ENCODE results near the gene KRT84. TPM values are rescaled to one million over a fixed set of nuclear protein-coding genes. Genes with fewer than 3 reads are reported as not detected.

Gene KRT84
- total RNA-seq, 4 donors from 2014 or later = not detected

GRCh38 chr12:52400906-52401305 is 15.5 kb upstream of the KRT84 start:
- Histone ChIP-seq H3K36me3 (no peaks in the 10 kb centered on the region), H3K4me3 (replicated peaks in 1 of 3) (no peak overlapping the region), H3K9me3 (no peaks in the 10 kb centered on the region), H3K4me1 (no peaks in the 10 kb centered on the region), H3K27me3 (no peaks in the 10 kb centered on the region), H3K27ac (no peak overlapping the region)
- intact Hi-C loops (cut with DNase I) = no loop called here
- WGBS, 2 donors = 83 to 91% methylated on average over 9 of the region's 9 CpGs
- DNase-seq = no peak
- TF ChIP-seq POLR2A (IDR thresholded peaks at IDR 0.05) (no peak), CTCF (IDR thresholded peaks at IDR 0.05) (no peak)

DNA sequence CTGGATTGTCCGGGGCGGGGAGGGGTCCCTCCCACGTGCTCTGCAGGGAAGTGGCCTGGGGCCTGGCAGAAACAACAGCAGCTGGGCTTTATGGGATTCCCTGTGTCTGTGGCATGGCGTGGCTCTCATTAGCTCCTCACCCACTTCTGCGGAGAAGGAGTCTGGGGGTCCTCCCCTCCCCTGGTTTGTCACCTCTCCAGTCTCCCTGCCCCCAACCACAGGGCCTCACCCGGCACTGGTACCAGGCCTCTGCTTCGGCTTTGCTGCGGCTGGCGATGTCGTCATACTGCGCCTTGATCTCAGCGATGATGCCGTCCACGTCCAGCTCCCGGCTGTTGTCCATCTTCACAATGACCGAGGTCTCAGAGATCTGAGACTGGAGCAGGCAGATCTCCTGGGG is 14.3 kb upstream of the KRT84 start:
- no peak for DNase-seq
- H3K4me1 ChIP-seq = no peaks in the 10 kb centered on the region
- H3K36me3 ChIP-seq = no peaks in the 10 kb centered on the region
- no peaks in the 10 kb centered on the region for H3K9me3 ChIP-seq
- WGBS, 2 donors = 95 to 97% methylated on average over 13 to 16 of the region's 16 CpGs
- H3K27me3 ChIP-seq = no peaks in the 10 kb centered on the region
- intact Hi-C loops (cut with DNase I) = no loop called here
- TF ChIP-seq POLR2A (IDR thresholded peaks at IDR 0.05) = no peak
- TF ChIP-seq CTCF (IDR thresholded peaks at IDR 0.05) = no peak
- H3K4me3 ChIP-seq (replicated peaks in 1 of 3) = no peak overlapping the region
- H3K27ac ChIP-seq = no peak overlapping the region

DNA sequence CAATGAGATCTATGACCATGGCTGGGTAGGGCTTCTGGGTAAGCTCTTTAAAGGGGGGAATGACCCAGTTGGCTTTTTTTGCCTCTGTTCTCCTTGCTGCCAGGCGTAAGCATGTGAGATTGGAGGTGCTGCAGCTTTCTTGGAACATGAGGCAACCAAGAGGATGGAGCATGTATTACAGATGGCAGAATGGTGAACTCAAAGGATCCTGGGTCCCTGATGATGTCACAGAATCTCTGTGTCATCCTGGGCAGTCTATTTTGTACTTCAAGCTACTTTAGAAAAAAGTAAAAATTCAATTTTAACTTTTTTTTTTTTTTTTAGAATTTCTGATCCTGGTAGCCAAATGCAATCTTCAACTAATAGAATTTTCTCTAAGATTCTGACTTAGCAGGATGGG is 12.7 kb upstream of the KRT84 start:
- H3K27me3 ChIP-seq = no peaks in the 10 kb centered on the region
- TF ChIP-seq CTCF (IDR thresholded peaks at IDR 0.05) = no peak
- TF ChIP-seq POLR2A (IDR thresholded peaks at IDR 0.05) = no peak
- no peak overlapping the region for H3K4me3 ChIP-seq (replicated peaks in 1 of 3)
- 88 to 93% methylated on average over 1 of the region's 1 CpG for WGBS, 2 donors
- no peaks in the 10 kb centered on the region for H3K36me3 ChIP-seq
- no peak overlapping the region for H3K27ac ChIP-seq
- no peaks in the 10 kb centered on the region for H3K4me1 ChIP-seq
- H3K9me3 ChIP-seq = no peaks in the 10 kb centered on the region
- intact Hi-C loops (cut with DNase I) = no loop called here
- DNase-seq = no peak

GRCh38 chr12:52396656-52397055 is 11.2 kb upstream of the KRT84 start:
- H3K9me3 ChIP-seq = no peaks in the 10 kb centered on the region
- intact Hi-C loops (cut with DNase I) = no loop called here
- no peak for DNase-seq
- no peak overlapping the region for H3K27ac ChIP-seq
- no peaks in the 10 kb centered on the region for H3K36me3 ChIP-seq
- WGBS, 2 donors = 77 to 93% methylated on average over 8 of the region's 8 CpGs
- no peak overlapping the region for H3K4me3 ChIP-seq (replicated peaks in 1 of 3)
- H3K27me3 ChIP-seq = no peaks in the 10 kb centered on the region
- peaks cover 0 to 2% of the 10 kb centered on the region in 2 donors for H3K4me1 ChIP-seq
- no peak for TF ChIP-seq POLR2A (IDR thresholded peaks at IDR 0.05)
- no peak for TF ChIP-seq CTCF (IDR thresholded peaks at IDR 0.05)

DNA sequence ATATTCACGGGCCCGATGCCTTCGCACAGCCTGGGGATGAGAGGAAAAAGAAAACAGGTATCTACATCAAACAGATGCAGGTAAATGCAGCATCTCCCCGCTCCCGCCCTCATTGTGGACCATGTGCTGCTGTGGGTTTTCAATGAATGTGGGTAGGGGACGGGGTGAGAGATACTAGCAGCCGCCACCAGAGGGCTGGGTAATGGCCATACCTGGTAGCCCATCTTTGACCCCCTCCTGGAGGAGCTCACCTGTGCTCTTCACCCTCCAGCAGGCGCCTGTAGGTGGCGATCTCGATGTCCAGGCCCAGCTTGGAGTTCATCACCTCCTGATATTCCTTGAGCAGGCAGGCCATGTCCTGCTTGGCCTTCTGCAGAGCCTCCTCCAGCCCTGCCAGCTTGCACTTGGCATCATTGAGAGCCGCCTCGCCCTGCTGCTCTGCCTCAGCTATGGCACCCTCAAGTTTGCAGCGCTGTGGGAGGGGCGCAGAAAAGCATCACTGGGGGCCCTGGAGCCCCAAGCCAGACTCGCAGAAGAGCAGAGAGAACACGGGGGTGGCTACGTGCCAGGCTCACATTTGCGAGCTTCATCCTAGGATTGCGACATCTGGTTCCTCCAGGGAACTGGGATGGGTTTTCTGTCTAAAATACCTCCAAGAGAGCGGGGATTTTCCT is 10.4 kb upstream of the KRT84 start:
- peaks cover 0 to 6% of the 10 kb centered on the region in 2 donors for H3K4me1 ChIP-seq
- H3K36me3 ChIP-seq = no peaks in the 10 kb centered on the region
- no peak for DNase-seq
- no peak overlapping the region for H3K27ac ChIP-seq
- H3K4me3 ChIP-seq (replicated peaks in 1 of 3) = no peak overlapping the region
- H3K9me3 ChIP-seq = no peaks in the 10 kb centered on the region
- intact Hi-C loops (cut with DNase I) = no loop called here
- no peaks in the 10 kb centered on the region for H3K27me3 ChIP-seq
- 63 to 72% methylated on average over 17 to 20 of the region's 20 CpGs for WGBS, 2 donors
- TF ChIP-seq CTCF (IDR thresholded peaks at IDR 0.05) (peak in 1 of 6 experiments; percentile 24), POLR2A (IDR thresholded peaks at IDR 0.05) (no peak)
